ENCODE results near the gene HJV. TPM values are rescaled to one million over a fixed set of nuclear protein-coding genes. Genes with fewer than 3 reads are reported as not detected.

HJV gene
- total and polyA plus RNA-seq, 2 of the 8 experiments (the other 6 are each of a cell fraction or from before 2014, with no cell fraction given): 0.32 to 0.70 TPM

- TF ChIP-seq CHD7 (IDR thresholded peaks at IDR 0.05; ENCODE audit: insufficient replicate concordance, low read length): no peak
- TF ChIP-seq NANOG (IDR thresholded peaks at IDR 0.05; ENCODE audit: insufficient read depth, low read depth, low read length, poor library complexity, severe bottlenecking): no peak
- TF ChIP-seq GABPA (IDR thresholded peaks at IDR 0.05; ENCODE audit: borderline replicate concordance, insufficient read depth, low read length): no peak
These were observed 11.2 kb upstream of the HJV start (continued) for GRCh38 chr1:146032631-146033219.
